Adrenal gland (tissue), 5 donors: ENCODE data around the gene ZFP57.

Experiments used
- POLR2A ChIP-seq, 2 donors: fragments of 450-650 bp; IDR thresholded peaks; one replicate each; pipeline ENCODE4 v1.6.1; 2017; ENCODE audit warnings: antibody characterized with exemption in 2 of 2, mild to moderate bottlenecking in 2 of 2, moderate library complexity in 1 of 2
- TF ChIP-seq, protein P1 (sequence below), 6 experiments: fragments of 450-650 bp in 4 of 6; fragments of 200-600 bp in 2 of 6; sonication (generic) in 1 of 6; IDR thresholded peaks; 1 replicate in 5 of 6; 2 replicates in 1 of 6; pipeline versions ENCODE4 v1.5.1 to v1.8.0; 2016 to 2021; ENCODE audit warnings: antibody characterized with exemption in 6 of 6, mild to moderate bottlenecking in 2 of 6, moderate library complexity in 1 of 6
- donor health status: DM: no; HTN: no; CAD: no.

GRCh38 chr6:29631860-29632731 is 48.9 kb downstream of the ZFP57 start:
- TF ChIP-seq, protein P1, sequence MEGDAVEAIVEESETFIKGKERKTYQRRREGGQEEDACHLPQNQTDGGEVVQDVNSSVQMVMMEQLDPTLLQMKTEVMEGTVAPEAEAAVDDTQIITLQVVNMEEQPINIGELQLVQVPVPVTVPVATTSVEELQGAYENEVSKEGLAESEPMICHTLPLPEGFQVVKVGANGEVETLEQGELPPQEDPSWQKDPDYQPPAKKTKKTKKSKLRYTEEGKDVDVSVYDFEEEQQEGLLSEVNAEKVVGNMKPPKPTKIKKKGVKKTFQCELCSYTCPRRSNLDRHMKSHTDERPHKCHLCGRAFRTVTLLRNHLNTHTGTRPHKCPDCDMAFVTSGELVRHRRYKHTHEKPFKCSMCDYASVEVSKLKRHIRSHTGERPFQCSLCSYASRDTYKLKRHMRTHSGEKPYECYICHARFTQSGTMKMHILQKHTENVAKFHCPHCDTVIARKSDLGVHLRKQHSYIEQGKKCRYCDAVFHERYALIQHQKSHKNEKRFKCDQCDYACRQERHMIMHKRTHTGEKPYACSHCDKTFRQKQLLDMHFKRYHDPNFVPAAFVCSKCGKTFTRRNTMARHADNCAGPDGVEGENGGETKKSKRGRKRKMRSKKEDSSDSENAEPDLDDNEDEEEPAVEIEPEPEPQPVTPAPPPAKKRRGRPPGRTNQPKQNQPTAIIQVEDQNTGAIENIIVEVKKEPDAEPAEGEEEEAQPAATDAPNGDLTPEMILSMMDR (IDR thresholded peaks at IDR 0.05) = no peak
- no peak for TF ChIP-seq POLR2A (IDR thresholded peaks at IDR 0.05)
